Activated T-cell treated with anti-CD3 and anti-CD28 coated beads, Interleukin-2, amount 50 U/mL, for 72 hours (primary cell): ENCODE data around the gene MYO18B. TPM values are rescaled to one million over a fixed set of nuclear protein-coding genes. Genes with fewer than 3 reads are reported as not detected.

Source experiments
- ATAC-seq, 2 donors: fragments of 150-1000 bp; cut with Tn5 transposase; replicated peaks in 1 of 2; 2 replicates each; pipeline ENCODE4 v1.10.0; 2021; ENCODE audit warnings: moderate library complexity in 2 of 2, mild to moderate bottlenecking in 1 of 2
- DNase-seq, 2 donors: peaks; one replicate each; pipeline ENCODE4 v3.0.0; 2021 to 2022; ENCODE audit warnings: mixed read lengths in 1 of 2
- H3K27ac Mint-ChIP-seq: one replicate; pipeline ENCODE4 v1.8.0; 2022; ENCODE audit warnings: mild to moderate bottlenecking, moderate library complexity, mixed read lengths
- H3K27me3 Mint-ChIP-seq: one replicate; pipeline ENCODE4 v1.8.0; 2022; ENCODE audit warnings: low read depth, mixed read lengths
- H3K36me3 Mint-ChIP-seq, 2 donors: one replicate each; pipeline ENCODE4 v1.8.0; 2022; ENCODE audit warnings: mixed read lengths in 2 of 2, mild to moderate bottlenecking in 1 of 2; ENCODE audit not compliant: insufficient read depth in 2 of 2
- H3K4me1 Mint-ChIP-seq: one replicate; pipeline ENCODE4 v1.8.0; 2022; ENCODE audit warnings: low read depth, mixed read lengths
- H3K4me3 Mint-ChIP-seq, 2 donors: one replicate each; pipeline ENCODE4 v1.8.0; 2022; ENCODE audit warnings: mild to moderate bottlenecking in 2 of 2, mixed read lengths in 2 of 2, moderate library complexity in 2 of 2
- H3K9me3 Mint-ChIP-seq, 2 donors: one replicate each; pipeline ENCODE4 v1.8.0; 2022; ENCODE audit warnings: mixed read lengths in 2 of 2
- total RNA-seq, 2 donors: library from RNA; stranded (reverse); gene quantifications; one replicate each; pipeline ENCODE4 v1.2.3, GENCODE V29; 2022

Gene MYO18B
- total RNA-seq, 2 donors from 2014 or later, result 2.4 to 2.8 TPM

GRCh38 chr22:25722626-25723025 lies 19.4 kb upstream of the MYO18B start:
- peaks cover 0 to 4% of the 10 kb centered on the region in 2 donors for H3K36me3 Mint-ChIP-seq
- no peak for ATAC-seq
- H3K4me1 Mint-ChIP-seq, result peaks cover 27% of the 10 kb centered on the region
- DNase-seq, result no peak
- H3K4me3 Mint-ChIP-seq, result no peak overlapping the region
- H3K27ac Mint-ChIP-seq, result no peak overlapping the region
- no peaks in the 10 kb centered on the region for H3K9me3 Mint-ChIP-seq
- no peaks in the 10 kb centered on the region for H3K27me3 Mint-ChIP-seq

GRCh38 chr22:25726241-25726640 lies 15.7 kb upstream of the MYO18B start:
- Mint-ChIP-seq H3K9me3 (no peaks in the 10 kb centered on the region), H3K27me3 (no peaks in the 10 kb centered on the region), H3K27ac (peak overlapping the region; percentile 71), H3K4me3 (peak overlapping the region in 1 of 2 donors; percentile 15), H3K36me3 (peaks cover 0 to 2% of the 10 kb centered on the region in 2 donors), H3K4me1 (peaks cover 10% of the 10 kb centered on the region)
- DNase-seq (peak in 1 of 2 donors; percentile 40), ATAC-seq (peak; percentile 87 to 93)

DNA sequence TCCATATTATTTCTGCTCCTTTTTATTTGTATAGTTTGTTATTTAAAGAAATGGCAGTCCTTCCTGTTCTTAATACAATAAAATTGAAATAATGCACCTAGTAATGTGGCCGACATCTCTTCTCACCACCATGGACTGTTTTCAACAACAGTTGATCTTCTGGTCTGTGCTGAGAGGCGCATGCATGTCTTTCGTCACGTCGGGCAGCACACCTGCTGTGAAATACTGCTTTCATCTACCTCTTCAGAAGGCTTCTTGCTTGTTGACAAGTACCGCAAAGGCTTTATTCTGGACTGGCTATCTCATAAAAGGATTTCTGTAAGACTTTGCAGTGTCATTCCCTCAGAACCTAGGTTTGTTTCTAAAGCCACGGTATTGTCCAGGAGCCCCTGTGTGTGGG lies 13.9 kb upstream of the MYO18B start:
- peaks cover 14% of the 10 kb centered on the region for H3K4me1 Mint-ChIP-seq
- peaks cover 0 to 2% of the 10 kb centered on the region in 2 donors for H3K36me3 Mint-ChIP-seq
- no peak overlapping the region for H3K4me3 Mint-ChIP-seq
- H3K9me3 Mint-ChIP-seq, result no peaks in the 10 kb centered on the region
- no peak for DNase-seq
- H3K27ac Mint-ChIP-seq, result peak overlapping the region; percentile 82
- ATAC-seq, result no peak
- H3K27me3 Mint-ChIP-seq, result no peaks in the 10 kb centered on the region

- Mint-ChIP-seq H3K4me3 (no peak overlapping the region), H3K36me3 (peaks cover 3 to 5% of the 10 kb centered on the region in 2 donors), H3K9me3 (no peaks in the 10 kb centered on the region), H3K4me1 (peaks cover 21% of the 10 kb centered on the region), H3K27me3 (no peaks in the 10 kb centered on the region), H3K27ac (peak overlapping the region; percentile 2)
- no peak for DNase-seq
- ATAC-seq, result no peak
Measured at GRCh38 chr22:25729016-25729995, 12.7 kb upstream of the MYO18B start.

- Mint-ChIP-seq H3K36me3 (peaks cover 4 to 5% of the 10 kb centered on the region in 2 donors), H3K4me3 (peak overlapping the region; percentile 62 to 77), H3K9me3 (peaks cover 0 to 3% of the 10 kb centered on the region in 2 donors), H3K27ac (no peak overlapping the region), H3K27me3 (no peaks in the 10 kb centered on the region), H3K4me1 (peaks cover 54% of the 10 kb centered on the region)
- DNase-seq (no peak), ATAC-seq (no peak)
Measured at GRCh38 chr22:25735650-25736049, 6.3 kb upstream of the MYO18B start.

GRCh38 chr22:25736378-25737011 lies 5.5 kb upstream of the MYO18B start:
- Mint-ChIP-seq H3K4me3 (peak overlapping the region; percentile 62 to 77), H3K9me3 (peaks cover 0 to 3% of the 10 kb centered on the region in 2 donors), H3K27ac (peak overlapping the region; percentile 89), H3K4me1 (peaks cover 54% of the 10 kb centered on the region), H3K27me3 (no peaks in the 10 kb centered on the region), H3K36me3 (peaks cover 4 to 5% of the 10 kb centered on the region in 2 donors)
- DNase-seq (peak; percentile 63 to 78), ATAC-seq (peak; percentile 87 to 88)

DNA sequence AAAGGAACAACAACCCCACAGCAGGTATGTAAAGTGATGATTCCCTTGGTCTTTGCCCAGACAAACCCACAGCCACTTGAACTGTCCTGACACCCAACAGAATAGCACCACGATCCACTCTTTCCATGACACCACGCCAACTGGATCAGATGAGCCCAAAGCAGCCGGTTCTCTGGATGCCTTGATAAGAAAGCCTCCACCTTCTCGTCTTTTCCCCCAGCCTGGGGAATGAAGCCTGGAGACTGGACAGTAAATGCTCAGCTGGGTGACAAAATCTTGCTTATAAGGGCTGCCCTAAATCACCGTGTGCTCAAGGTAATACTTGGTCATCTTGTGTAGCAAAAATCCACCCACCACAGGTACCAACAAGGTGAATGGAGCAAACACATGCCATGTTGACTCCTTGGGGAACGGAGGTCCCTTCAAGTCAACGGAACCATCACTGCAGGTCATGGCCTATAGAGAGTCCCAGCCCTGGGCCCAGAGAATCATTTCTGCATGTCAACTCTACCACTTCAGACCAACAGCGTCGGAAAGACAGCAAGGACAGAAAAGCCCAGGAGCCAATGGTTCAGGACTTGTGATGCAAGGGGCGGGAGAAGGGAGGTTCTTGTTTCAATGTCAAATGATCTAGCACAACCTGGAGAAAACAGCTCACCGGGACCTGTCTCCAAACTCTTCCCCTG lies 2.2 kb upstream of the MYO18B start:
- Mint-ChIP-seq H3K36me3 (peaks cover 0 to 2% of the 10 kb centered on the region in 2 donors), H3K27ac (no peak overlapping the region), H3K4me1 (peaks cover 49% of the 10 kb centered on the region), H3K27me3 (no peaks in the 10 kb centered on the region), H3K4me3 (no peak overlapping the region), H3K9me3 (peaks cover 0 to 3% of the 10 kb centered on the region in 2 donors)
- DNase-seq (no peak), ATAC-seq (no peak)

DNA sequence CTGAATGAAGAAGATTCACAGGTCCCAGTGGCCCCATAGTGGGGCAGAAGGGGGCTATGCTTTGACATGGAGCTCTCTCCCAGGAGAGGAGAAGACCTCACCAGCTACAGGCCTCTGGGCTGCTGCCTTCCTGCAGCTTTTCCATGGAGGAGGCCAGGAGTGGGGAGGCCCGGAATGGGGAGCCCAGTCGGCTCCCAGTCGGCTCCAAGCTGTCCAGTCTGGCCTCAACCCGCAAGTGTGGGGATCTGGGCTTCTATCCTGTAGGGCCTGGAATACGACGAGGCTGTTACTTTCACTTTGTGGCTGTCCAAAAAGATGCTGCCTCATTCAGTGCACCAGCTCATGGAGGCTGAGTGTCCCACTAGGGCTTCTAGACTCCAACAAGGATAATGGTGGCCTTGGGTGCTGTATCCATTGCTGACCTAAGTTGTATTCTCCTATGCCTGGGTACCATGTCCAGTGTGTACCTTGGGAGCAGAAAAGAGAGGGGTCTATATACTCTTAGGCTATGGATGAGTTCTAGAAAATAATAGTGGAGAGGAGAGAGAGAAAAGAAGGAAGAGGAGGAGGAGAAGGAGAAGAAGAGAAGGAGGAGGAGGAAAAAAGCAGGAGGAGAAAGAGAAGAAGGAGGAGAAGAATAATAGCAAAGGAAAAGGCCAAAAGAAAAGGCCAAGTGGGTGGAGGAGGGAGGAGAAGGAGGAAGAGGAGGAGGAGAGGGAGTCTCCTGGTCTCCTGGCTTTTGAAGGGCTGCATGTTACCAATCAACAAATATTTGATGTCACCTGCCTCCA lies 1.1 kb downstream of the MYO18B start:
- Mint-ChIP-seq H3K4me3 (no peak overlapping the region), H3K27ac (no peak overlapping the region), H3K27me3 (no peaks in the 10 kb centered on the region), H3K9me3 (peaks cover 0 to 5% of the 10 kb centered on the region in 2 donors), H3K36me3 (no peaks in the 10 kb centered on the region), H3K4me1 (peaks cover 50% of the 10 kb centered on the region)
- no peak for DNase-seq
- no peak for ATAC-seq

GRCh38 chr22:25744694-25745093 lies 2.7 kb downstream of the MYO18B start:
- Mint-ChIP-seq H3K27ac (no peak overlapping the region), H3K4me1 (peaks cover 58% of the 10 kb centered on the region), H3K36me3 (no peaks in the 10 kb centered on the region), H3K27me3 (no peaks in the 10 kb centered on the region), H3K9me3 (peaks cover 0 to 3% of the 10 kb centered on the region in 2 donors), H3K4me3 (no peak overlapping the region)
- DNase-seq (no peak), ATAC-seq (no peak)

DNA sequence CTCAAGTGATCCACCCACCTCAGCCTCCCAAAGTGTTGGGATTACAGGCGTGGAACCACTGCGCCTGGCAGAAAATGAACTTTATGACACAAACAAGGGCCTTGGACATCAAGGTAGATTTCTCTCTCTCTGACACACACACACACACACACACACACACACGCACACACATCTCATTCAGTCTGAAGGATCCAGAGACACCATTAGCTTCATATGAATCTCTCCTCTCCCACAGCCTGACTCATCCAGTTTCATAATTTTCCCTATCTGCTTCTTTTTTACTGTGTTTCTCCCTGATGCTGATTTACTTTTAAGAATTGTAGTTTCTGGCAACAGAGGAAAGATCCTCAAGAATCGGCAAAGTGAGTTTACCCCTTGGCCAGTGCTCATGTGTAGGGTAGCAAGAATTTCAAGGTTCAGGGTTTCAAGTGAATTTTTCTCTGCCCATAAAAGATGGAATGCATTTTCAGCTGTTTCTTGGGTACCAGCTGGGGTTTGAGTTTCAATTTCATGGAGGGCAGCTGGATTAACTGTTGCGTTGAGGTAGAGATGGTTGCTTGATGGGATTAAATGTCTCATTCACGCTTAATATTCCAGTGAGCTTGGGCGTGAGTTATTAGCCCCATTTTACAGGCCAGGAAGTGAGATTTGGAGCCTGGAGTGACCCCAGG lies 3.5 kb downstream of the MYO18B start:
- H3K4me1 Mint-ChIP-seq, result peaks cover 66% of the 10 kb centered on the region
- H3K27me3 Mint-ChIP-seq, result no peaks in the 10 kb centered on the region
- peaks cover 0 to 2% of the 10 kb centered on the region in 2 donors for H3K36me3 Mint-ChIP-seq
- H3K4me3 Mint-ChIP-seq, result peak overlapping the region; percentile 36 to 52
- no peak for ATAC-seq
- DNase-seq, result no peak
- peaks cover 0 to 1% of the 10 kb centered on the region in 2 donors for H3K9me3 Mint-ChIP-seq
- peak overlapping the region; percentile 67 for H3K27ac Mint-ChIP-seq

- DNase-seq (no peak), ATAC-seq (peak; percentile 25 to 49)
- Mint-ChIP-seq H3K9me3 (peaks cover 0 to 1% of the 10 kb centered on the region in 2 donors), H3K27me3 (no peaks in the 10 kb centered on the region), H3K4me1 (peaks cover 71% of the 10 kb centered on the region), H3K27ac (peak overlapping the region; percentile 67), H3K4me3 (peak overlapping the region; percentile 36 to 52), H3K36me3 (peaks cover 0 to 2% of the 10 kb centered on the region in 2 donors)
Measured at GRCh38 chr22:25746012-25746373, 4.0 kb downstream of the MYO18B start.
